Uterus (tissue), 4 donors: ENCODE data around the gene ELOVL5. TPM values are rescaled to one million over a fixed set of nuclear protein-coding genes. Genes with fewer than 3 reads are reported as not detected.
A peak's percentile ranks its signal among the peaks of the same experiment; 100 is the strongest.

Experiments used
- DNase-seq, 2 donors: peaks; one replicate each; pipeline ENCODE4 v3.0.0-alpha.2; 2019 to 2020
- H3K27ac ChIP-seq, 2 donors: fragments of 200-600 bp; sonication (generic); 1 replicate in 1 of 2; 2 replicates in 1 of 2; pipeline ENCODE4 v1.5.1; 2016 to 2018
- H3K27me3 ChIP-seq, 2 donors: fragments of 200-600 bp; sonication (generic); one replicate each; pipeline ENCODE4 v1.5.1; 2018 to 2019; ENCODE audit warnings: control low read depth in 1 of 2
- H3K36me3 ChIP-seq, 2 donors: fragments of 200-600 bp; sonication (generic); one replicate each; pipeline ENCODE4 v1.5.1; 2019; ENCODE audit warnings: control low read depth in 1 of 2
- H3K4me1 ChIP-seq, 2 donors: fragments of 200-600 bp; sonication (generic); one replicate each; pipeline ENCODE4 v1.5.1; 2018 to 2019; ENCODE audit warnings: control low read depth in 1 of 2
- H3K4me3 ChIP-seq, 2 donors: fragments of 200-600 bp; sonication (generic); 1 replicate in 1 of 2; 2 replicates in 1 of 2; pipeline ENCODE4 v1.5.1; 2018 to 2019; ENCODE audit warnings: mild to moderate bottlenecking in 1 of 2
- H3K9me3 ChIP-seq, 2 donors: fragments of 200-600 bp; sonication (generic); one replicate each; pipeline ENCODE4 v1.5.1; 2019; ENCODE audit warnings: control low read depth in 1 of 2
- CTCF ChIP-seq, 4 experiments: fragments of 200-600 bp in 2 of 4; fragments of 450-650 bp in 2 of 4; sonication (generic) in 2 of 4; IDR thresholded peaks; one replicate each; pipeline ENCODE4 v1.5.1; 2016 to 2019; ENCODE audit warnings: antibody characterized with exemption in 4 of 4, mild to moderate bottlenecking in 2 of 4, moderate library complexity in 1 of 4
- POLR2A ChIP-seq, 2 donors: fragments of 450-650 bp; IDR thresholded peaks; one replicate each; pipeline ENCODE4 v1.6.1; 2016; ENCODE audit warnings: antibody characterized with exemption in 2 of 2, mild to moderate bottlenecking in 1 of 2, moderate library complexity in 1 of 2
- intact Hi-C: fragments of 100-400 bp; cut with DNase I; formaldehyde crosslinking; loops from one replicate; pipeline ENCODE4 v1.15.1; 2023; ENCODE audit warnings: low total_unique reads
- total RNA-seq, 4 donors: library from RNA; depleted of rRNA in 3 of 4; stranded (reverse); fragments of >200 nt in 3 of 4; gene quantifications; one replicate each; pipeline versions ENCODE4 v1.1.0 to v1.2.4, GENCODE V29; 2014 to 2023
- donor health status: DM: yes; HTN: yes; CAD: no.

ELOVL5 gene
- total RNA-seq, 4 donors from 2014 or later = 26.4 to 80.7 (median 48.4) TPM

- no peaks in the 10 kb centered on the region for H3K36me3 ChIP-seq
- no peaks in the 10 kb centered on the region for H3K27me3 ChIP-seq
- no peak for DNase-seq
- TF ChIP-seq POLR2A (IDR thresholded peaks at IDR 0.05) (no peak), CTCF (IDR thresholded peaks at IDR 0.05) (peak in 2 of 4 experiments; percentile 44 to 56)
- no peak overlapping the region for H3K4me3 ChIP-seq
- no peaks in the 10 kb centered on the region for H3K9me3 ChIP-seq
- H3K27ac ChIP-seq = no peak overlapping the region
- no peaks in the 10 kb centered on the region for H3K4me1 ChIP-seq
- intact Hi-C loops = no loop called here
Measured at GRCh38 chr6:53294095-53294494, 54.7 kb downstream of the ELOVL5 start.

GRCh38 chr6:53293691-53294090, 55.1 kb downstream of the ELOVL5 start:
- intact Hi-C loops = no loop called here
- DNase-seq = no peak
- no peaks in the 10 kb centered on the region for H3K27me3 ChIP-seq
- H3K4me3 ChIP-seq = no peak overlapping the region
- no peak overlapping the region for H3K27ac ChIP-seq
- no peaks in the 10 kb centered on the region for H3K36me3 ChIP-seq
- TF ChIP-seq CTCF (IDR thresholded peaks at IDR 0.05) = no peak
- no peak for TF ChIP-seq POLR2A (IDR thresholded peaks at IDR 0.05)
- no peaks in the 10 kb centered on the region for H3K9me3 ChIP-seq
- no peaks in the 10 kb centered on the region for H3K4me1 ChIP-seq

GRCh38 chr6:53290537-53291510, 57.9 kb downstream of the ELOVL5 start:
- H3K36me3 ChIP-seq = no peaks in the 10 kb centered on the region
- intact Hi-C loops = no loop called here
- no peaks in the 10 kb centered on the region for H3K27me3 ChIP-seq

GRCh38 chr6:53287336-53288225, 61.2 kb downstream of the ELOVL5 start:
- Histone ChIP-seq H3K27ac (no peak overlapping the region), H3K9me3 (no peaks in the 10 kb centered on the region), H3K36me3 (no peaks in the 10 kb centered on the region), H3K4me3 (no peak overlapping the region), H3K4me1 (peaks cover 0 to 6% of the 10 kb centered on the region in 2 donors), H3K27me3 (no peaks in the 10 kb centered on the region)
- TF ChIP-seq CTCF (IDR thresholded peaks at IDR 0.05) = no peak
- TF ChIP-seq POLR2A (IDR thresholded peaks at IDR 0.05) = no peak
- DNase-seq = no peak
- intact Hi-C loops = no loop called here

More at GRCh38 chr6:53290537-53291510, 57.9 kb downstream of the ELOVL5 start:
- Histone ChIP-seq H3K4me1 (no peaks in the 10 kb centered on the region), H3K27ac (no peak overlapping the region), H3K9me3 (no peaks in the 10 kb centered on the region), H3K4me3 (no peak overlapping the region)
- no peak for TF ChIP-seq POLR2A (IDR thresholded peaks at IDR 0.05)
- TF ChIP-seq CTCF (IDR thresholded peaks at IDR 0.05) = no peak
- DNase-seq = no peak
